Parathyroid adenoma (tissue), 2 donors: ENCODE results near the gene KITLG.

Experiments used
- H2AFZ ChIP-seq: fragments of 300-600 bp; sonication (generic); one replicate; pipeline ENCODE4 v1.7.0; 2017; ENCODE audit warnings: antibody characterized with exemption, mild to moderate bottlenecking
- H3K27ac ChIP-seq: fragments of 300-600 bp; sonication (generic); one replicate; pipeline ENCODE4 v1.7.0; 2017
- H3K27me3 ChIP-seq: fragments of 300-600 bp; sonication (generic); one replicate; pipeline ENCODE4 v1.7.0; 2017; ENCODE audit warnings: low read length; ENCODE audit not compliant: control insufficient read depth, insufficient read depth
- H3K36me3 ChIP-seq: fragments of 300-600 bp; sonication (generic); one replicate; pipeline ENCODE4 v1.7.0; 2017; ENCODE audit warnings: low read length; ENCODE audit not compliant: control insufficient read depth, insufficient read depth
- H3K4me1 ChIP-seq: fragments of 300-600 bp; sonication (generic); one replicate; pipeline ENCODE4 v1.7.0; 2017; ENCODE audit warnings: control low read depth
- H3K4me2 ChIP-seq: fragments of 300-600 bp; sonication (generic); one replicate; pipeline ENCODE4 v1.7.0; 2017; ENCODE audit warnings: low read length
- H3K4me3 ChIP-seq: fragments of 300-600 bp; sonication (generic); one replicate; pipeline ENCODE4 v1.7.0; 2017; ENCODE audit warnings: low read depth, low read length
- H3K79me2 ChIP-seq: fragments of 300-600 bp; sonication (generic); one replicate; pipeline ENCODE4 v1.7.0; 2017; ENCODE audit warnings: control low read depth
- H3K9ac ChIP-seq: fragments of 300-600 bp; sonication (generic); one replicate; pipeline ENCODE4 v1.7.0; 2017; ENCODE audit warnings: mild to moderate bottlenecking
- H3K9me3 ChIP-seq: fragments of 300-600 bp; sonication (generic); one replicate; pipeline ENCODE4 v1.7.0; 2017; ENCODE audit warnings: low read length; ENCODE audit not compliant: control insufficient read depth
- TF ChIP-seq, protein P1 (sequence below): fragments of 300-600 bp; sonication (generic); IDR thresholded peaks from one replicate; pipeline ENCODE4 v1.7.0; 2017; ENCODE audit warnings: antibody characterized with exemption, mild to moderate bottlenecking
- donor health status: primary hyperparathyroidism.

The KITLG gene

DNA sequence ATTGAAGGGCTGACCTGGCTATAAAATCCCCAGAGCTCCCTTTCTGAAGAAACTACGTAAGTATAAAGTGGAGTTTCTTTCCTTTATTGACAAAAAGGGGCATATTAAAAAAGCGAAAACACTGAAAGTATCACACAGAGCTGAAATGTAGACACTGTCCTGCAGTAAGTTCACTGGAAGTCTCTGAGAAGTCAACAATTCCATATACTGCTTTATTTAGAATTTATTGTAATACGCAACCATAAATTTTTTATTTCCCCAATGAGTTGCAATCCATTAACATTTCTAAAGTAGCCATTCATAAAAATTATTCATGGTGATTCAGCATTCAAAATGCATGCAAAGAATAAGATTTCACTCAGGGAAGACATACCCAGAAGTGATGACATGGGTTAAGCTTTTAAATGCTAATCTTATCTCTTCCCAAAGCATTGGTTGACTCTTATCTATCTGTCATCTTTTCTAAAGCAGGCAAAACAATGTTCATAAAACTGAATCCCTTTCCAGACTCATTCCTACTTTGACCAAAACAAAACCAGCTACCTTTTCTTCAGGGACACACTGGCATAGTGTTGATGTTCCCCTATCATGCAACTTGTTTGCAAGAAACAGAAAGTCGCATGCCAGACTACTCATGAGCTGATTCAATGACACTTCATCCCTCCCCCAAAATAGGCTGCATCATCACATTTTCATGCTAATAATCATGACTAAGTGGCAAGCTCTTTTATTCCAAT, 17.3 kb downstream of the KITLG start:
- Histone ChIP-seq H3K9ac (no peak overlapping the region), H2AFZ (no peak overlapping the region), H3K79me2 (no peaks in the 10 kb centered on the region), H3K27me3 (no peaks in the 10 kb centered on the region), H3K27ac (no peak overlapping the region), H3K4me1 (no peaks in the 10 kb centered on the region), H3K4me3 (no peak overlapping the region), H3K36me3 (no peaks in the 10 kb centered on the region), H3K9me3 (no peaks in the 10 kb centered on the region), H3K4me2 (no peak overlapping the region)
- TF ChIP-seq, protein P1, sequence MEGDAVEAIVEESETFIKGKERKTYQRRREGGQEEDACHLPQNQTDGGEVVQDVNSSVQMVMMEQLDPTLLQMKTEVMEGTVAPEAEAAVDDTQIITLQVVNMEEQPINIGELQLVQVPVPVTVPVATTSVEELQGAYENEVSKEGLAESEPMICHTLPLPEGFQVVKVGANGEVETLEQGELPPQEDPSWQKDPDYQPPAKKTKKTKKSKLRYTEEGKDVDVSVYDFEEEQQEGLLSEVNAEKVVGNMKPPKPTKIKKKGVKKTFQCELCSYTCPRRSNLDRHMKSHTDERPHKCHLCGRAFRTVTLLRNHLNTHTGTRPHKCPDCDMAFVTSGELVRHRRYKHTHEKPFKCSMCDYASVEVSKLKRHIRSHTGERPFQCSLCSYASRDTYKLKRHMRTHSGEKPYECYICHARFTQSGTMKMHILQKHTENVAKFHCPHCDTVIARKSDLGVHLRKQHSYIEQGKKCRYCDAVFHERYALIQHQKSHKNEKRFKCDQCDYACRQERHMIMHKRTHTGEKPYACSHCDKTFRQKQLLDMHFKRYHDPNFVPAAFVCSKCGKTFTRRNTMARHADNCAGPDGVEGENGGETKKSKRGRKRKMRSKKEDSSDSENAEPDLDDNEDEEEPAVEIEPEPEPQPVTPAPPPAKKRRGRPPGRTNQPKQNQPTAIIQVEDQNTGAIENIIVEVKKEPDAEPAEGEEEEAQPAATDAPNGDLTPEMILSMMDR, result no peak

DNA sequence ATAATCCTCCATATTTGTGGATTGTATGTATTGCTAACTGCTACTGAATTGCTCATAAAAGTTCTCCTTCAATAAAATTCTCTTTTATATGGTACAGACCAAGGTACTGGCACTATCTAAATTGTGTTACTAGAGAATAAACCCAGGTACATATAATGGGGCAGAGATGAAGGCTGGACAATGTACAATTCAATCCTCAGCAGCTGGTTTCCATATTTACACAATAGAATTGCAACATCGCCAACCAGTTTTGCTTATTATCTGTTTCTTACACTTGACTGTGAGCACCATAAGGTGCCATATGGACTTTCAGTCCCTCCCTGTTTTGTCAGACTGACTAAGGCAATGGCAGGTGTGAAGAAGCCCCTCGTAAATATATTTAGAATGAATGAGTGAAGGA, 18.1 kb downstream of the KITLG start:
- TF ChIP-seq, protein P1, result no peak
- H3K4me1 ChIP-seq, result no peaks in the 10 kb centered on the region
- H2AFZ ChIP-seq, result no peak overlapping the region
- no peaks in the 10 kb centered on the region for H3K9me3 ChIP-seq
- H3K27me3 ChIP-seq, result no peaks in the 10 kb centered on the region
- H3K79me2 ChIP-seq, result no peaks in the 10 kb centered on the region
- H3K27ac ChIP-seq, result no peak overlapping the region
- no peak overlapping the region for H3K9ac ChIP-seq
- H3K36me3 ChIP-seq, result no peaks in the 10 kb centered on the region
- H3K4me3 ChIP-seq, result no peak overlapping the region
- H3K4me2 ChIP-seq, result no peak overlapping the region

DNA sequence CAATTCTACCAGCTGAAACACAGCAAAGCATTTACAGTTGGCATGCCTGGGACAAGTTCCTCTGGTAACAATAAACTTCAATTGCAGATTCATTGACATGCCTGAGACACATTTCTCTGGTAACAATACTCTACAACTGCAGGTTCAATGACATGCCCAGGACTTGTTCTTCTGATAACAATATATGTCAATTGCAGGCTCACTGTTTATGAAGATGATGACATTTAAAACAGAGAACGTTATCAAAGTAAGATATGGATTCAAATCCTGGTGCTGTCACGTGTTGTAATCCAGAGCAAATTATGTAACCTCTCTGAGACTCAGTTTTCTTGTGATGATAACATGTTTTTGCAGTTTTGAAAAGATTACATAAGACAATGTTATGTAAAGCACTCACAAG, 20.5 kb downstream of the KITLG start:
- Histone ChIP-seq H3K79me2 (no peaks in the 10 kb centered on the region), H2AFZ (no peak overlapping the region), H3K27ac (no peak overlapping the region), H3K27me3 (no peaks in the 10 kb centered on the region), H3K9me3 (no peaks in the 10 kb centered on the region), H3K4me2 (no peak overlapping the region), H3K36me3 (no peaks in the 10 kb centered on the region), H3K9ac (no peak overlapping the region), H3K4me1 (no peaks in the 10 kb centered on the region), H3K4me3 (no peak overlapping the region)
- TF ChIP-seq, protein P1, result no peak

DNA sequence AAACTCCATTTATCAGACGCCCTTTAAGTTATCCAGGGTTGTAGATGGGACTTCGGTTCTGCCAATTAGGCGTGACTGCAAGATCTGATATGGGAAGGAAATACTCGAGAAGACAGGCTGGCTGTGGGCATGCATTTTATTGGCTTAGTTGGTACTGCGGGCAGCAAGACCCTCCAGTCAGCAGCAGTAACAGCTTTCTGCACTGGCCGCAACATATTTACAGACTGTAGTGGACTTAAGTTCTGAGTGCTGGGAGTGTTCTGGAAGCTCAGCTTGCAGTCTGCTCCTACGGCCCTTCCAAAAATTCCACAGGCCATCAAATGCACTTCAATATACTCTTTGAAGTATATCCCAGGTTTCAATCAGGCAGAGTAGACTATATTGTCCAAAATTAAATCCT, 21.1 kb downstream of the KITLG start:
- H3K27ac ChIP-seq, result no peak overlapping the region
- no peaks in the 10 kb centered on the region for H3K36me3 ChIP-seq
- H3K9ac ChIP-seq, result no peak overlapping the region
- TF ChIP-seq, protein P1, result no peak
- H3K4me2 ChIP-seq, result no peak overlapping the region
- H3K4me3 ChIP-seq, result no peak overlapping the region
- no peaks in the 10 kb centered on the region for H3K27me3 ChIP-seq
- H3K79me2 ChIP-seq, result no peaks in the 10 kb centered on the region
- H2AFZ ChIP-seq, result no peak overlapping the region
- no peaks in the 10 kb centered on the region for H3K4me1 ChIP-seq
- no peaks in the 10 kb centered on the region for H3K9me3 ChIP-seq

DNA sequence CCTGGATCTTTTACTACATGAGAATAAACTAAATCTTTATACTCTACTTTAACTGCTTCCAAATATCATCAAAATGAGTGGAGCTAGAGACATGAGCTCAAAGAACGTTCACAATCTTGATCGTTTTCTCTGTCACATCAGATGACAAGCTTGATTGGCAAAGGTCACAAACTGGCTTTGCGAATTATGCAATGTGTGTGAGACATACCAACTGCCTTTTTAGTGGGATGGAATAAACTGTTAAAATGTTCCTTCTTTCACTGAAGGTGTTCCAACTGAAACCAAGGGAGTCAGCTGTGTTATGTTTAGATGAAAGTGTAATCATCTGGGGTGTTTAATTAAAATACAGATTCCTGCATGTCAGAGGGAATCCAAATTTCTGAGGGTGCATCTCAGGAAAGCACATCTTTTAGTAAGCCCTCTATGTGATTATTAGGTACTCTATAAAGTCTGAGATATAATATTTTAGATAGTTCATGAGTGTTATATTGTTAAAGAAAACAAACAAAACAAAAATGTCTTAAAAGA, 21.9 kb downstream of the KITLG start:
- Histone ChIP-seq H3K4me2 (no peak overlapping the region), H3K27ac (no peak overlapping the region), H3K4me1 (no peaks in the 10 kb centered on the region), H3K36me3 (no peaks in the 10 kb centered on the region), H3K79me2 (no peaks in the 10 kb centered on the region), H3K9ac (no peak overlapping the region), H2AFZ (no peak overlapping the region), H3K9me3 (no peaks in the 10 kb centered on the region), H3K27me3 (no peaks in the 10 kb centered on the region), H3K4me3 (no peak overlapping the region)
- TF ChIP-seq, protein P1, result no peak
